ENCODE results near the gene ABCB9. TPM values are rescaled to one million over a fixed set of nuclear protein-coding genes. Genes with fewer than 3 reads are reported as not detected.

Gene ABCB9
- total RNA-seq, 1 experiment from 2014 or later, result 20.9 TPM

GRCh38 chr12:122979001-122979907, 13.0 kb upstream of the ABCB9 start:
- H3K9me2 ChIP-seq (replicated peaks; ENCODE audit: low read length), result no peaks in the 10 kb centered on the region
- peaks cover 2% of the 10 kb centered on the region; the same call in 1 of the 2 replicates for H3K36me3 ChIP-seq (ENCODE audit: low read depth, low read length)
- H3K4me3 ChIP-seq (ENCODE audit: low read length), result peak overlapping the region; percentile 85
- peaks cover 30% of the 10 kb centered on the region for H3K4me1 ChIP-seq (ENCODE audit: insufficient read depth, low read length)
- DNase-seq (no peak), ATAC-seq (no peak)
- H3K4me2 ChIP-seq (ENCODE audit: low read length), result peak overlapping the region; percentile 99
- BruUV-seq (replicated peaks), result no TSS peak
- no peaks in the 10 kb centered on the region for H3K9me3 ChIP-seq (ENCODE audit: low read length)
- H3K79me2 ChIP-seq (ENCODE audit: low read length), result peaks cover 72% of the 10 kb centered on the region
- peak overlapping the region; percentile 95 for H3K9ac ChIP-seq (ENCODE audit: low read length)
- no peaks in the 10 kb centered on the region for H3F3A ChIP-seq (ENCODE audit: low read length, unreplicated experiment)
- peak overlapping the region; percentile 89 for H2AFZ ChIP-seq (ENCODE audit: low read length)
- CTCF ChIA-PET, result no interaction called here
- no peak for TF ChIP-seq EZH2 (IDR thresholded peaks at IDR 0.05; ENCODE audit: low read length, unreplicated experiment)
- no peak for TF ChIP-seq EZH2phosphoT487 (IDR thresholded peaks at IDR 0.05; ENCODE audit: borderline replicate concordance, low read length)
- TF ChIP-seq, protein P1, sequence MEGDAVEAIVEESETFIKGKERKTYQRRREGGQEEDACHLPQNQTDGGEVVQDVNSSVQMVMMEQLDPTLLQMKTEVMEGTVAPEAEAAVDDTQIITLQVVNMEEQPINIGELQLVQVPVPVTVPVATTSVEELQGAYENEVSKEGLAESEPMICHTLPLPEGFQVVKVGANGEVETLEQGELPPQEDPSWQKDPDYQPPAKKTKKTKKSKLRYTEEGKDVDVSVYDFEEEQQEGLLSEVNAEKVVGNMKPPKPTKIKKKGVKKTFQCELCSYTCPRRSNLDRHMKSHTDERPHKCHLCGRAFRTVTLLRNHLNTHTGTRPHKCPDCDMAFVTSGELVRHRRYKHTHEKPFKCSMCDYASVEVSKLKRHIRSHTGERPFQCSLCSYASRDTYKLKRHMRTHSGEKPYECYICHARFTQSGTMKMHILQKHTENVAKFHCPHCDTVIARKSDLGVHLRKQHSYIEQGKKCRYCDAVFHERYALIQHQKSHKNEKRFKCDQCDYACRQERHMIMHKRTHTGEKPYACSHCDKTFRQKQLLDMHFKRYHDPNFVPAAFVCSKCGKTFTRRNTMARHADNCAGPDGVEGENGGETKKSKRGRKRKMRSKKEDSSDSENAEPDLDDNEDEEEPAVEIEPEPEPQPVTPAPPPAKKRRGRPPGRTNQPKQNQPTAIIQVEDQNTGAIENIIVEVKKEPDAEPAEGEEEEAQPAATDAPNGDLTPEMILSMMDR (conservative IDR thresholded peaks at IDR 0.05; ENCODE audit: low read depth, low read length), result no peak
- H3K27ac ChIP-seq (ENCODE audit: low read length), result no peak overlapping the region; the same call in 1 of the 2 replicates
- intact Hi-C loops (cut with micrococcal nuclease), result no loop called here
- POLR2A ChIA-PET (ENCODE audit: unreplicated experiment), result no interaction called here
- H3K27me3 ChIP-seq (ENCODE audit: low read length), result no peaks in the 10 kb centered on the region
- H4K20me1 ChIP-seq (ENCODE audit: low read length), result no peaks in the 10 kb centered on the region

- no peaks in the 10 kb centered on the region for H3K9me2 ChIP-seq (replicated peaks; ENCODE audit: low read length)
- no peak for TF ChIP-seq EZH2phosphoT487 (IDR thresholded peaks at IDR 0.05; ENCODE audit: borderline replicate concordance, low read length)
- no peak for TF ChIP-seq EZH2 (IDR thresholded peaks at IDR 0.05; ENCODE audit: low read length, unreplicated experiment)
- TF ChIP-seq, protein P1 (conservative IDR thresholded peaks at IDR 0.05; ENCODE audit: low read depth, low read length), result no peak
- BruUV-seq (replicated peaks), result no TSS peak
- ATAC-seq (no peak), DNase-seq (no peak)
- no peak overlapping the region for H3K4me2 ChIP-seq (ENCODE audit: low read length)
- no peak overlapping the region for H2AFZ ChIP-seq (ENCODE audit: low read length)
- intact Hi-C loops (cut with micrococcal nuclease), result no loop called here
- H3K36me3 ChIP-seq (ENCODE audit: low read depth, low read length), result peaks cover 2% of the 10 kb centered on the region; the same call in 1 of the 2 replicates
- CTCF ChIA-PET, result no interaction called here
- H3F3A ChIP-seq (ENCODE audit: low read length, unreplicated experiment), result no peaks in the 10 kb centered on the region
- H3K4me1 ChIP-seq (ENCODE audit: insufficient read depth, low read length), result peaks cover 30% of the 10 kb centered on the region
- H3K27ac ChIP-seq (ENCODE audit: low read length), result no peak overlapping the region
- POLR2A ChIA-PET (ENCODE audit: unreplicated experiment), result no interaction called here
- H3K9ac ChIP-seq (ENCODE audit: low read length), result no peak overlapping the region
- no peaks in the 10 kb centered on the region for H3K9me3 ChIP-seq (ENCODE audit: low read length)
- H3K27me3 ChIP-seq (ENCODE audit: low read length), result no peaks in the 10 kb centered on the region
- H3K79me2 ChIP-seq (ENCODE audit: low read length), result peaks cover 72% of the 10 kb centered on the region
- H4K20me1 ChIP-seq (ENCODE audit: low read length), result no peaks in the 10 kb centered on the region
- no peak overlapping the region for H3K4me3 ChIP-seq (ENCODE audit: low read length)
Measured at GRCh38 chr12:122978507-122978955, 12.3 kb upstream of the ABCB9 start.
